Measurements from ENCODE around the gene BROX. TPM values are rescaled to one million over a fixed set of nuclear protein-coding genes. Genes with fewer than 3 reads are reported as not detected.

Gene BROX
- total RNA-seq, 1 donor from 2014 or later: 45.1 TPM

DNA sequence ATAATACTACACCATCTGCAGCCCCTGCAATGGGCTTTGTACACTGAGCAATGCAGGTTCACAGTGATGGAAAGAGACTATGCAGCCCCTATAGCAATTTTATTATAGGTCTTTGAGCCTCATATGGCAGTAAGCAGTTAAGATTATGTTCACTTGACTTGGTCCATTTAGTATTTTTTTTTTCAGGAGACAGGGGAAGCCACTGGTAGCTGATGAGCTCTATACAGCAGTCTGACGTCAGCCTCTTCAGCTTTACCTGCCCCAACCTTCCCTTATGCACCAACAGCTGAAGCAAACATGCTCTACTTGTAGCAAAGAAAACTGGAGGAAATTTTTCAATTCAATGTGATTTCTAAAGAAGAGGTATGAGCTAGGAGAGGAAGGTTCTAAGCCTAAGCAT lies 32.3 kb upstream of the BROX start:
- Mint-ChIP-seq H3K36me3 (ENCODE audit: unreplicated experiment) (peaks cover 19% of the 10 kb centered on the region), H3K9me3 (ENCODE audit: unreplicated experiment) (no peaks in the 10 kb centered on the region), H3K4me3 (ENCODE audit: unreplicated experiment) (no peak overlapping the region), H3K4me1 (ENCODE audit: unreplicated experiment) (no peaks in the 10 kb centered on the region), H3K27me3 (ENCODE audit: unreplicated experiment) (no peaks in the 10 kb centered on the region), H3K27ac (ENCODE audit: unreplicated experiment) (no peak overlapping the region)
- no peak for DNase-seq (ENCODE audit: extremely low spot score, unreplicated experiment)
- no peak for TF ChIP-seq CTCF (IDR thresholded peaks at IDR 0.05)

GRCh38 chr1:222691016-222691415 lies 21.3 kb upstream of the BROX start:
- no peak for DNase-seq (ENCODE audit: extremely low spot score, unreplicated experiment)
- TF ChIP-seq CTCF (IDR thresholded peaks at IDR 0.05): no peak
- Mint-ChIP-seq H3K9me3 (ENCODE audit: unreplicated experiment) (no peaks in the 10 kb centered on the region), H3K27me3 (ENCODE audit: unreplicated experiment) (no peaks in the 10 kb centered on the region), H3K27ac (ENCODE audit: unreplicated experiment) (no peak overlapping the region), H3K4me1 (ENCODE audit: unreplicated experiment) (peaks cover 5% of the 10 kb centered on the region), H3K36me3 (ENCODE audit: unreplicated experiment) (peaks cover 18% of the 10 kb centered on the region), H3K4me3 (ENCODE audit: unreplicated experiment) (no peak overlapping the region)

DNA sequence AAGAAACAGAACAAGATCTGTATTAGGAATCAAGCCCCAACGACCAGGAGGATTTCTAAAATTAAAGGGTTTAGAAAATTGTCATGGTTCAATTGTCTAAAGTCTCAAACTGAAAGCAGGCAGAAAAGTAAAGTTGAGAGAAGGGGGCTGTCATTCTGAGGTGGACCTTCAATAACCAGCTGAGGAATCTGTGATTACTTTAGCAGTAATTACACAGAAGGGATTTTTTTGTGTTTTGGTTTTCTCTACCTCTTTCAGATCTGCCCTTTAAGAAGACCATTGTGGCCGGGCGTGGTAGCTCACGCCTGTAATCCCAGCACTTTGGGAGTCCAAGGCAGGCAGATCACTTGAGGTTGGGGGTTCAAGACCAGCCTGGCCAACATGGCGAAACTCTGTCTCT lies 17.4 kb upstream of the BROX start:
- peaks cover 7% of the 10 kb centered on the region for H3K4me1 Mint-ChIP-seq (ENCODE audit: unreplicated experiment)
- peaks cover 18% of the 10 kb centered on the region for H3K36me3 Mint-ChIP-seq (ENCODE audit: unreplicated experiment)
- no peak overlapping the region for H3K4me3 Mint-ChIP-seq (ENCODE audit: unreplicated experiment)
- H3K27me3 Mint-ChIP-seq (ENCODE audit: unreplicated experiment): no peaks in the 10 kb centered on the region
- no peaks in the 10 kb centered on the region for H3K9me3 Mint-ChIP-seq (ENCODE audit: unreplicated experiment)
- H3K27ac Mint-ChIP-seq (ENCODE audit: unreplicated experiment): no peak overlapping the region
- DNase-seq (ENCODE audit: extremely low spot score, unreplicated experiment): no peak
- TF ChIP-seq CTCF (IDR thresholded peaks at IDR 0.05): no peak

GRCh38 chr1:222696741-222697140 lies 15.6 kb upstream of the BROX start:
- peaks cover 7% of the 10 kb centered on the region for H3K4me1 Mint-ChIP-seq (ENCODE audit: unreplicated experiment)
- H3K27ac Mint-ChIP-seq (ENCODE audit: unreplicated experiment): no peak overlapping the region
- H3K4me3 Mint-ChIP-seq (ENCODE audit: unreplicated experiment): no peak overlapping the region
- no peak for TF ChIP-seq CTCF (IDR thresholded peaks at IDR 0.05)
- H3K27me3 Mint-ChIP-seq (ENCODE audit: unreplicated experiment): no peaks in the 10 kb centered on the region
- DNase-seq (ENCODE audit: extremely low spot score, unreplicated experiment): no peak
- H3K9me3 Mint-ChIP-seq (ENCODE audit: unreplicated experiment): no peaks in the 10 kb centered on the region
- peaks cover 22% of the 10 kb centered on the region for H3K36me3 Mint-ChIP-seq (ENCODE audit: unreplicated experiment)

GRCh38 chr1:222697203-222697602 lies 15.2 kb upstream of the BROX start:
- H3K4me3 Mint-ChIP-seq (ENCODE audit: unreplicated experiment): no peak overlapping the region
- H3K27ac Mint-ChIP-seq (ENCODE audit: unreplicated experiment): no peak overlapping the region
- no peak for TF ChIP-seq CTCF (IDR thresholded peaks at IDR 0.05)
- no peak for DNase-seq (ENCODE audit: extremely low spot score, unreplicated experiment)
- no peaks in the 10 kb centered on the region for H3K27me3 Mint-ChIP-seq (ENCODE audit: unreplicated experiment)
- peaks cover 2% of the 10 kb centered on the region for H3K4me1 Mint-ChIP-seq (ENCODE audit: unreplicated experiment)
- peaks cover 23% of the 10 kb centered on the region for H3K36me3 Mint-ChIP-seq (ENCODE audit: unreplicated experiment)
- H3K9me3 Mint-ChIP-seq (ENCODE audit: unreplicated experiment): no peaks in the 10 kb centered on the region
